Heart left ventricle (tissue), 16 donors: ENCODE results near the gene ACVRL1. TPM values are rescaled to one million over a fixed set of nuclear protein-coding genes. Genes with fewer than 3 reads are reported as not detected.
A peak's percentile ranks its signal among the peaks of the same experiment; 100 is the strongest.

ENCODE experiments used
- ATAC-seq, 4 donors: fragments of 200-7000 bp; cut with Tn5 transposase; one replicate each; pipeline ENCODE4 v1.9.1; 2020 to 2022; ENCODE audit warnings: moderate library complexity in 4 of 4, mild to moderate bottlenecking in 3 of 4, moderate number of reproducible peaks in 1 of 4
- DNase-seq, 5 donors: peaks; one replicate each; pipeline ENCODE4 v3.0.0-alpha.2; 2020
- H3K27ac ChIP-seq, 12 donors: fragments of 200-600 bp; sonication (generic) in 4 of 12; one replicate each; pipeline versions ENCODE4 v1.5.0 to v1.8.0; 2016 to 2022; ENCODE audit warnings: mild to moderate bottlenecking in 2 of 12
- H3K27me3 ChIP-seq, 9 donors: fragments of 200-600 bp; sonication (generic) in 2 of 9; one replicate each; pipeline versions ENCODE4 v1.5.1 to v1.8.0; 2016 to 2022; ENCODE audit warnings: mild to moderate bottlenecking in 3 of 9
- H3K36me3 ChIP-seq, 9 donors: fragments of 200-600 bp; sonication (generic) in 2 of 9; one replicate each; pipeline versions ENCODE4 v1.5.0 to v1.8.0; 2018 to 2022; ENCODE audit warnings: mild to moderate bottlenecking in 2 of 9
- H3K4me1 ChIP-seq, 12 donors: fragments of 200-600 bp; sonication (generic) in 4 of 12; one replicate each; pipeline versions ENCODE4 v1.5.0 to v1.8.0; 2016 to 2022; ENCODE audit warnings: mild to moderate bottlenecking in 3 of 12
- H3K4me3 ChIP-seq, 12 donors: fragments of 200-600 bp; sonication (generic) in 4 of 12; one replicate each; pipeline versions ENCODE4 v1.5.0 to v1.8.0; 2017 to 2022; ENCODE audit warnings: mild to moderate bottlenecking in 9 of 12, moderate library complexity in 4 of 12
- H3K9me3 ChIP-seq, 12 donors: fragments of 200-600 bp; sonication (generic) in 4 of 12; one replicate each; pipeline versions ENCODE4 v1.5.0 to v1.8.0; 2016 to 2022; ENCODE audit warnings: mild to moderate bottlenecking in 1 of 12
- CTCF ChIP-seq, 12 donors: fragments of 200-600 bp; sonication (generic) in 4 of 12; IDR thresholded peaks; one replicate each; pipeline versions ENCODE4 v1.5.0 to v1.8.0; 2018 to 2022; ENCODE audit warnings: antibody characterized with exemption in 12 of 12, mild to moderate bottlenecking in 5 of 12
- POLR2A ChIP-seq, 2 donors: fragments of 450-650 bp; IDR thresholded peaks; one replicate each; pipeline ENCODE4 v1.6.1; 2017; ENCODE audit warnings: antibody characterized with exemption in 2 of 2, mild to moderate bottlenecking in 2 of 2, moderate library complexity in 2 of 2
- WGBS, 4 donors: extraction: QIAGEN DNeasy Blood & Tissue Kit in 2 of 4; methylation state at CpG; one replicate each; pipeline versions ENCODE4 v1.1.5 to v1.1.7; 2013 to 2018; 5-methylcytosine and 5-hydroxymethylcytosine counted together
- intact Hi-C, 10 donors: fragments of 100-400 bp; cut with DNase I; formaldehyde crosslinking; loops; one replicate each; pipeline versions ENCODE4 v1.11.1 to v1.14.2; 2022
- polyA plus RNA-seq, 2 donors: library from polyadenylated mRNA; stranded (reverse); fragments of 200-250 nt; gene quantifications; one replicate each; pipeline ENCODE4 v1.2.3, GENCODE V29; 2013
- total RNA-seq, 9 donors: library from RNA; depleted of rRNA in 2 of 9; stranded (reverse); fragments of >200 nt in 2 of 9; fragmentation: NEBNext Ultra II Directional in 3 of 9; extraction: Animal tissue kit (Norgen Biotek cat#: 25700) in 3 of 9; gene quantifications; one replicate each; pipeline versions ENCODE4 v1.1.0 to v1.2.4, GENCODE V29; 2016 to 2023
- donor health status: ischemic (EF 13 %, LVEDD 7.1; RV severe dilation, severe dysfunction).
- donor health status: healthy with polysubstance abuse.
- donor health status: DM: no; HTN: yes; CAD: no.
- donor health status: DM: no; HTN: no; CAD: no.
- donor health status: ischemic (EF 25% LVEDD 6.9; RV normal size, moderate dysfunction).
- donor health status: ischemic (EF 25% LVEDD 5.7; RV mildly dilated, moderate dysfunction).
- donor health status: healthy.
- donor health status: DM: yes; HTN: yes; CAD: no.
- donor health status: ischemic (EF 35%, LVEDD 5.7; RV mildly dilated, moderate dysfunction).
- donor health status: nonischemic (EF 11% LVEDD 7.7; RV severe dilation, severe dysfunction).
- donor health status: DM: yes; HTN: yes; CAD: no.
- donor health status: PGD.
- donor health status: ischemic (EF 29% LVEDD 5.4; RV normal size, mild dysfunction).
- donor health status: nonischemic (EF 23%, LVEDD 6.1; RV moderate dilation, normal function).

Gene ACVRL1
- total and polyA plus RNA-seq, 11 donors: 20.5 to 116 (median 33.4) TPM

- H3K4me1 ChIP-seq: peaks cover 0 to 39% (median 20%) of the 10 kb centered on the region in 12 donors
- ATAC-seq (no peak), DNase-seq (peak in 2 of 5 donors; percentile 19 to 21)
- TF ChIP-seq POLR2A (IDR thresholded peaks at IDR 0.05) (no peak), CTCF (IDR thresholded peaks at IDR 0.05) (no peak)
- no peaks in the 10 kb centered on the region for H3K36me3 ChIP-seq
- no peaks in the 10 kb centered on the region for H3K9me3 ChIP-seq
- intact Hi-C loops: no loop called here
- 82 to 89% (median 85%) methylated on average over 7 of the region's 7 CpGs; no CpG with 5 or more reads in 1 of the 4 donors for WGBS, 4 donors
- H3K27me3 ChIP-seq: peaks cover 0 to 52% (median 19%) of the 10 kb centered on the region in 9 donors
- no peak overlapping the region for H3K27ac ChIP-seq
- H3K4me3 ChIP-seq: no peak overlapping the region
Observed at GRCh38 chr12:51865757-51866270, 41.5 kb upstream of the ACVRL1 start.

- Histone ChIP-seq H3K27me3 (peaks cover 0 to 48% (median 19%) of the 10 kb centered on the region in 9 donors), H3K4me1 (peaks cover 0 to 44% (median 20%) of the 10 kb centered on the region in 12 donors), H3K27ac (no peak overlapping the region), H3K9me3 (no peaks in the 10 kb centered on the region), H3K36me3 (no peaks in the 10 kb centered on the region), H3K4me3 (no peak overlapping the region)
- DNase-seq (no peak), ATAC-seq (no peak)
- WGBS, 4 donors: 96 to 99% (median 97%) methylated on average over 4 of the region's 4 CpGs
- intact Hi-C loops: no loop called here
- TF ChIP-seq POLR2A (IDR thresholded peaks at IDR 0.05) (no peak), CTCF (IDR thresholded peaks at IDR 0.05) (no peak)
Observed at GRCh38 chr12:51866324-51866723, 41.0 kb upstream of the ACVRL1 start.

DNA sequence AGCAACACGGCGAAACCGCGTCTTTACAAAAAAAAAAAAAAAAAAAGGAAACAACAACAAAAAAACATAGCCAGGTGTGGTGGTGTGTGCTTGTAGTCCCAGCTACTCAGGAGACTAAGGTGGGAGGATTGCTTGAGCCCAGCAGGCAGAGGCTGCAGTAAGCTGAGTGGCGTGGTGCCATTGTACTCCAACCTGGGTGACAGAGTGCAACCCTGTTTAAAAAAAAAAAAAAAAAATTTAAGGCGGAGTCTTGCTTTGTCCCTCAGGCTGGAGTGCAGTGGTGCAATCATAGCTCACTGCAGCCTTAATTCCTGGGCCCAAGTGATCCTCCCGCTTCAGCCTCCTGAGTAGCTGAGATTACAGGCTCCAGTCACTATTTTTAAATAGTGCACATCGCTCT lies 40.5 kb upstream of the ACVRL1 start:
- no peak for TF ChIP-seq POLR2A (IDR thresholded peaks at IDR 0.05)
- TF ChIP-seq CTCF (IDR thresholded peaks at IDR 0.05): no peak

GRCh38 chr12:51867371-51867770 lies 39.9 kb upstream of the ACVRL1 start:
- intact Hi-C loops: no loop called here
- no peak overlapping the region for H3K4me3 ChIP-seq
- peaks cover 0 to 47% (median 20%) of the 10 kb centered on the region in 12 donors for H3K4me1 ChIP-seq
- ATAC-seq (no peak), DNase-seq (no peak)
- peaks cover 0 to 46% (median 19%) of the 10 kb centered on the region in 9 donors for H3K27me3 ChIP-seq
- H3K27ac ChIP-seq: no peak overlapping the region
- no peak for TF ChIP-seq CTCF (IDR thresholded peaks at IDR 0.05)
- H3K36me3 ChIP-seq: no peaks in the 10 kb centered on the region
- no peaks in the 10 kb centered on the region for H3K9me3 ChIP-seq

More for the DNA sequence above, 40.5 kb upstream of the ACVRL1 start:
- Histone ChIP-seq H3K36me3 (no peaks in the 10 kb centered on the region), H3K27ac (no peak overlapping the region), H3K4me3 (no peak overlapping the region), H3K9me3 (no peaks in the 10 kb centered on the region), H3K4me1 (peaks cover 0 to 47% (median 20%) of the 10 kb centered on the region in 12 donors), H3K27me3 (peaks cover 0 to 47% (median 19%) of the 10 kb centered on the region in 9 donors)
- 94 to 97% (median 95%) methylated on average over 8 of the region's 8 CpGs for WGBS, 4 donors
- intact Hi-C loops: no loop called here
- no peak for ATAC-seq
- no peak for DNase-seq
